K562 (cell line): ENCODE data around the gene LATS1. TPM values are rescaled to one million over a fixed set of nuclear protein-coding genes. Genes with fewer than 3 reads are reported as not detected.

ENCODE experiments used
- JUNB ChIP-seq: fragments of 450-650 bp; formaldehyde crosslinking; conservative IDR thresholded peaks from 2 replicates; pipeline ENCODE4 v1.4.0; 2020; ENCODE audit warnings: mild to moderate bottlenecking
- MCM3 ChIP-seq: fragments of 450-650 bp; IDR thresholded peaks from 2 replicates; pipeline ENCODE4 v1.6.1; 2016
- NR2F6 ChIP-seq: fragments of 450-650 bp; formaldehyde crosslinking; IDR thresholded peaks from 2 replicates; pipeline ENCODE4 v1.4.0; 2020; ENCODE audit warnings: mild to moderate bottlenecking
- POLR2AphosphoS5 ChIP-seq: IDR thresholded peaks from 2 replicates; pipeline ENCODE4 v1.6.1; 2011; ENCODE audit warnings: mild to moderate bottlenecking, low read depth, low read length, moderate library complexity; ENCODE audit not compliant: control insufficient read depth, insufficient read depth
- POLR2G ChIP-seq: fragments of 200-400 bp; formaldehyde crosslinking; IDR thresholded peaks from 2 replicates; pipeline ENCODE4 v1.6.1; 2017; ENCODE audit warnings: low read depth, mild to moderate bottlenecking, antibody characterized with exemption, low read length, moderate library complexity
- SMAD4 ChIP-seq: fragments of 250-450 bp; sonication (Bioruptor Pico); conservative IDR thresholded peaks from 2 replicates; pipeline ENCODE4 v1.8.0; 2021; ENCODE audit warnings: inconsistent platforms, mild to moderate bottlenecking, moderate library complexity
- TFAP4 ChIP-seq: sonication (generic); formaldehyde crosslinking; IDR thresholded peaks from 2 replicates; pipeline ENCODE4 v1.8.0; 2022; ENCODE audit warnings: missing genetic modification reagents, mild to moderate bottlenecking, moderate library complexity, borderline replicate concordance
- THRA ChIP-seq: fragments of 450-650 bp; IDR thresholded peaks from 2 replicates; pipeline ENCODE4 v1.6.1; 2017; ENCODE audit warnings: mild to moderate bottlenecking, moderate library complexity
- XRCC4 ChIP-seq: IDR thresholded peaks from one replicate; pipeline ENCODE4 v1.6.1; 2011; ENCODE audit not compliant: insufficient read depth, insufficient read length; ENCODE audit errors: extremely low read depth
- ZBTB11 ChIP-seq, 3 experiments: fragments of 200-800 bp in 1 of 3; fragments of 250-450 bp in 1 of 3; fragments of 450-650 bp in 1 of 3; sonication (Bioruptor Pico) in 1 of 3; sonication (Bioruptor generic) in 1 of 3; formaldehyde crosslinking in 1 of 3; IDR thresholded peaks; 2 replicates each; pipeline versions ENCODE4 v1.6.1 to v1.8.0; 2016 to 2022; ENCODE audit warnings: mild to moderate bottlenecking in 2 of 3, missing genetic modification characterization in 2 of 3, missing compliant biosample characterization in 1 of 3, moderate library complexity in 1 of 3
- ZNF253 ChIP-seq: fragments of 250-450 bp; sonication (Bioruptor Pico); conservative IDR thresholded peaks from 2 replicates; pipeline ENCODE4 v1.6.1; 2021; ENCODE audit warnings: mild to moderate bottlenecking
- polyA plus RNA-seq, 8 experiments: library from polyadenylated mRNA; depleted of rRNA in 4 of 8; stranded (reverse) in 5 of 8; unstranded in 3 of 8; fragments of >200 nt; fragmentation: Nextera tagmentation in 2 of 8; fragmentation: Illumina TruSeq in 1 of 8; extraction: Ambion mirVana in 2 of 8; extraction: Trizol in 1 of 8; gene quantifications; 2 replicates each; pipeline versions ENCODE4 v1.2.1 to v1.2.3, GENCODE V29; 2011 to 2014; ENCODE audit warnings: inconsistent platforms in 1 of 8, missing spikeins in 1 of 8
- total RNA-seq, 7 experiments: library from RNA; depleted of rRNA in 6 of 7; stranded (reverse); fragments of >200 nt in 6 of 7; fragmentation: Illumina TruSeq in 2 of 7; extraction: Trizol in 2 of 7; gene quantifications; 2 replicates each; pipeline versions ENCODE4 v1.2.1 to v1.2.3, GENCODE V29; 2011 to 2021; ENCODE audit warnings: low replicate concordance in 1 of 7

LATS1 gene
- total and polyA plus RNA-seq, 9 of the 15 experiments (the other 6 are each of a cell fraction or from before 2014, with no cell fraction given): 5.0 to 36.3 (median 18.4) TPM

GRCh38 chr6:149717588-149718458 is at the start of gene LATS1 (continued):
- TF ChIP-seq ZBTB11 (CRISPR knock-in tag; IDR thresholded peaks at IDR 0.05) (peak; percentile 88 to 97 (median 91); a peak in 5 of 6 replicates), JUNB (CRISPR knock-in tag) (no peak), ZNF253 (no peak), POLR2G (peak; percentile 99), POLR2AphosphoS5 (peak; percentile 86), NR2F6 (no peak), TFAP4 (CRISPR knock-in tag) (peak; percentile 89), SMAD4 (peak; percentile 63), MCM3 (no peak), XRCC4 (no peak), THRA (no peak)
